ENCODE measurements around the gene ABCC3. TPM values are rescaled to one million over a fixed set of nuclear protein-coding genes. Genes with fewer than 3 reads are reported as not detected.

ABCC3 gene
- total and polyA plus RNA-seq, 2 of the 8 experiments (the other 6 are each of a cell fraction or from before 2014, with no cell fraction given), result 0.35 to 0.37 TPM

GRCh38 chr17:50657627-50658026, 22.9 kb downstream of the ABCC3 start:
- CTCF ChIA-PET (ENCODE audit: partially characterized antibody), result interaction anchor here (1.9 to 10.0 kb wide), 4 partner anchors 8 to 107 kb away, joined by 6 to 96 read pairs (median 22); no protein-coding TSS in a partner anchor
- 92% methylated on average over 7 of the region's 7 CpGs; no CpG with 5 or more reads in 1 of the 2 experiments for WGBS, 2 experiments (ENCODE audit: extremely low coverage in 1 of 2, insufficient coverage in 1 of 2, insufficient read length in 1 of 2, insufficient replicate concordance in 2 of 2, low coverage in 1 of 2, low lambda C conversion rate in 2 of 2, missing lambda C conversion rate in 1 of 2)

More at GRCh38 chr17:50657627-50658026, 22.9 kb downstream of the ABCC3 start:
- Histone ChIP-seq H4K91ac (replicated peaks; ENCODE audit: insufficient read length, low read length) (no peak overlapping the region), H3K18ac (ENCODE audit: extremely low read depth, low read length) (no peak overlapping the region), H2BK120ac (replicated peaks; ENCODE audit: low read depth, low read length) (no peak overlapping the region), H4K20me1 (replicated peaks in 1 of 2; ENCODE audit: control insufficient read depth in 1 of 2, insufficient read depth in 2 of 2, low read length in 2 of 2) (no peaks in the 10 kb centered on the region), H3K14ac (ENCODE audit: insufficient read length) (no peak overlapping the region), H4K5ac (ENCODE audit: insufficient read length, low read depth, low read length) (no peak overlapping the region), H3K4ac (replicated peaks; ENCODE audit: insufficient read length, low read depth, low read length) (no peak overlapping the region), H3K4me3 (ENCODE audit: extremely low read depth in 1 of 4, insufficient read depth in 2 of 4, low read depth in 3 of 4, low read length in 4 of 4) (no peak overlapping the region), H2AK5ac (ENCODE audit: low read depth, low read length) (no peak overlapping the region), H3K79me1 (ENCODE audit: low read depth, low read length) (no peaks in the 10 kb centered on the region), H3K4me2 (ENCODE audit: insufficient read depth in 1 of 2, low read depth in 2 of 2, low read length in 2 of 2) (no peak overlapping the region), H3K27me3 (replicated peaks in 1 of 4; ENCODE audit: control insufficient read depth in 3 of 4, extremely low read depth in 1 of 4, insufficient read depth in 3 of 4, low read length in 3 of 4) (no peaks in the 10 kb centered on the region), H3K23me2 (ENCODE audit: low read depth, low read length) (no peaks in the 10 kb centered on the region), H2BK20ac (ENCODE audit: low read length) (no peak overlapping the region), H3K9ac (replicated peaks in 1 of 4; ENCODE audit: extremely low read depth in 1 of 4, low read depth in 3 of 4, low read length in 3 of 4) (no peak overlapping the region), H2BK12ac (ENCODE audit: low read depth, low read length) (no peak overlapping the region), H3K56ac (replicated peaks; ENCODE audit: insufficient read length, low read depth, low read length) (no peak overlapping the region), H3K23ac (ENCODE audit: insufficient read length) (no peak overlapping the region), H2BK5ac (ENCODE audit: low read depth, low read length) (no peak overlapping the region), H3K36me3 (ENCODE audit: control insufficient read depth in 2 of 4, insufficient read depth in 4 of 4, low read length in 3 of 4) (no peaks in the 10 kb centered on the region), H2AFZ (ENCODE audit: low read length) (no peak overlapping the region), H3K9me3 (ENCODE audit: insufficient read depth in 2 of 2, low read depth in 1 of 2, low read length in 1 of 2) (no peaks in the 10 kb centered on the region; a peak in 1 of 4 replicates), H2BK15ac (ENCODE audit: low read length) (no peak overlapping the region), H3K27ac (ENCODE audit: low read depth, low read length) (no peak overlapping the region), H3K4me1 (replicated peaks in 1 of 4; ENCODE audit: control insufficient read depth in 3 of 4, insufficient read depth in 4 of 4, low read length in 3 of 4) (peaks cover 3 to 8% (median 5%) of the 10 kb centered on the region in 4 experiments; a peak in 6 of 7 replicates), H4K8ac (ENCODE audit: extremely low read depth, insufficient read depth, low read length) (no peak overlapping the region), H3K79me2 (ENCODE audit: control insufficient read depth in 1 of 2, insufficient read depth in 2 of 2, low read length in 2 of 2) (no peaks in the 10 kb centered on the region)
- POLR2A ChIA-PET (ENCODE audit: partially characterized antibody), result no interaction called here
- DNase-seq (ENCODE audit: low read depth in 1 of 2, low spot score in 2 of 2) (no peak), FAIRE-seq (no peak)
- no peak for TF ChIP-seq CREB1 (IDR thresholded peaks at IDR 0.05)
- TF ChIP-seq KDM4A (IDR thresholded peaks at IDR 0.05; ENCODE audit: low read depth, low read length, severe bottlenecking), result no peak
- TF ChIP-seq E2F6 (IDR thresholded peaks at IDR 0.05), result no peak
- no peak for TF ChIP-seq HDAC2 (IDR thresholded peaks at IDR 0.05; ENCODE audit: borderline replicate concordance in 1 of 2, low read depth in 2 of 2, low read length in 2 of 2)
- no peak for TF ChIP-seq NANOG (IDR thresholded peaks at IDR 0.05; ENCODE audit: insufficient read depth, low read depth, low read length, poor library complexity, severe bottlenecking)
- TF ChIP-seq EGR1 (IDR thresholded peaks at IDR 0.05; ENCODE audit: borderline replicate concordance, low read depth, low read length), result no peak
- no peak for TF ChIP-seq RNF2 (IDR thresholded peaks at IDR 0.05; ENCODE audit: borderline replicate concordance, low read depth, low read length, missing control alignments, poor library complexity, severe bottlenecking)
- TF ChIP-seq RBBP5 (IDR thresholded peaks at IDR 0.05; ENCODE audit: borderline replicate concordance, low read depth, low read length), result no peak
- no peak for TF ChIP-seq RFX5 (IDR thresholded peaks at IDR 0.05; ENCODE audit: borderline replicate concordance, low read depth, low read length)
- TF ChIP-seq MAFK (IDR thresholded peaks at IDR 0.05; ENCODE audit: low read depth, low read length), result no peak
- no peak for TF ChIP-seq SIRT6 (IDR thresholded peaks at IDR 0.05; ENCODE audit: low read length)

Measured in H1 (cell line).